ENCODE data around the gene COL23A1.

GRCh38 chr5:178318893-178319292 lies 271.3 kb downstream of the COL23A1 start:
- no peak for TF ChIP-seq EZH2 (IDR thresholded peaks at IDR 0.05)
- TF ChIP-seq FOXP2 (optimal IDR thresholded peaks at IDR 0.05; ENCODE audit: control extremely low read depth, extremely low read length, insufficient read depth) = no peak
- no peak for TF ChIP-seq POLR2AphosphoS5 (IDR thresholded peaks at IDR 0.05; ENCODE audit: borderline replicate concordance, low read depth, low read length)

Measured in SK-N-MC (cell line).